Non-pigmented ciliary epithelial cell (primary cell): Measurements from ENCODE around the gene MAB21L4.

Experiments
- DNase-seq: peaks from one replicate; pipeline ENCODE4 v3.0.0-alpha.2; 2010; ENCODE audit warnings: low read depth

MAB21L4 gene

GRCh38 chr2:240876475-240877251 lies 19.3 kb downstream of the MAB21L4 start:
- no peak for DNase-seq

- DNase-seq = no peak
These were observed 19.9 kb downstream of the MAB21L4 start for GRCh38 chr2:240876035-240876474.

- DNase-seq = no peak
These were observed 20.5 kb downstream of the MAB21L4 start for GRCh38 chr2:240875228-240876034.

GRCh38 chr2:240874715-240875227 lies 21.2 kb downstream of the MAB21L4 start:
- no peak for DNase-seq

- DNase-seq = no peak
These were observed 21.9 kb downstream of the MAB21L4 start for GRCh38 chr2:240873805-240874714.

- DNase-seq = no peak
These were observed 22.7 kb downstream of the MAB21L4 start for GRCh38 chr2:240873098-240873788.

GRCh38 chr2:240872317-240873097 lies 23.4 kb downstream of the MAB21L4 start:
- DNase-seq = no peak

GRCh38 chr2:240871071-240871958 lies 24.6 kb downstream of the MAB21L4 start:
- DNase-seq = no peak

GRCh38 chr2:240869956-240870875 lies 25.7 kb downstream of the MAB21L4 start:
- no peak for DNase-seq

- DNase-seq = no peak
These were observed 26.6 kb downstream of the MAB21L4 start for GRCh38 chr2:240869109-240869955.

GRCh38 chr2:240868286-240869108 lies 27.5 kb downstream of the MAB21L4 start, which contains the start of gene AGXT:
TSS of gene AGXT (plus strand) at chr2:240868824. CDS start at chr2:240868866, 42 bp downstream.
- no peak for DNase-seq

GRCh38 chr2:240865391-240865790 lies 30.6 kb downstream of the MAB21L4 start:
- DNase-seq = no peak

GRCh38 chr2:240864475-240864874 lies 31.5 kb downstream of the MAB21L4 start:
- DNase-seq = no peak

GRCh38 chr2:240861547-240861946 lies 34.4 kb downstream of the MAB21L4 start:
- no peak for DNase-seq

- no peak for DNase-seq
These were observed 37.1 kb downstream of the MAB21L4 start for GRCh38 chr2:240858871-240859270.

GRCh38 chr2:240858321-240858720 lies 37.6 kb downstream of the MAB21L4 start:
- no peak for DNase-seq
